Measurements from ENCODE around the gene STOML3. TPM values are rescaled to one million over a fixed set of nuclear protein-coding genes. Genes with fewer than 3 reads are reported as not detected.
"Not testable (repeated sequence)": the region's sequence is repeated elsewhere in the genome, so short reads cannot be mapped to it uniquely, and the experiment has no call there.

Gene STOML3
- under 1 TPM; 0.08 to 0.20 (median 0.14) TPM for polyA plus RNA-seq (ENCODE audit: insufficient read length in 4 of 4)

- no peak for DNase-seq (ENCODE audit: low read depth in 4 of 4, low spot score in 3 of 4)
These were observed at the start of gene STOML3 for GRCh38 chr13:38990693-38991092. Gene STOML3, minus strand, starts transcription at chr13:38990831. Its CDS starts 110 bp downstream, at chr13:38990721.

GRCh38 chr13:39040206-39040605, 49.6 kb upstream of the STOML3 start:
- no peak for DNase-seq (ENCODE audit: low read depth in 4 of 4, low spot score in 3 of 4)

- no peak for DNase-seq (ENCODE audit: low read depth in 4 of 4, low spot score in 3 of 4)
These were observed 48.4 kb upstream of the STOML3 start for GRCh38 chr13:39039041-39039440.

- DNase-seq (ENCODE audit: low read depth in 4 of 4, low spot score in 3 of 4) = no peak
These were observed 48.0 kb upstream of the STOML3 start for GRCh38 chr13:39038569-39039030.

GRCh38 chr13:39037880-39038568, 47.4 kb upstream of the STOML3 start, which contains the start of the genes NHLRC3 and PROSER1:
Gene NHLRC3, plus strand, starts transcription at chr13:39038456. Its CDS starts 184 bp downstream, at chr13:39038640.
Gene PROSER1, minus strand, starts transcription at chr13:39038089. Its CDS starts 847 bp downstream, at chr13:39037242.
- DNase-seq (ENCODE audit: low read depth in 4 of 4, low spot score in 3 of 4) = peak; percentile 92 to 95 (median 94)

GRCh38 chr13:39037410-39037879, 46.8 kb upstream of the STOML3 start:
- DNase-seq (ENCODE audit: low read depth in 4 of 4, low spot score in 3 of 4) = no peak

GRCh38 chr13:39036212-39036611, 45.6 kb upstream of the STOML3 start:
- DNase-seq (ENCODE audit: low read depth in 4 of 4, low spot score in 3 of 4) = no peak

- DNase-seq (ENCODE audit: low read depth in 4 of 4, low spot score in 3 of 4) = no peak
These were observed 45.2 kb upstream of the STOML3 start for GRCh38 chr13:39035799-39036198.

- DNase-seq (ENCODE audit: low read depth in 4 of 4, low spot score in 3 of 4) = no peak
These were observed 44.6 kb upstream of the STOML3 start for GRCh38 chr13:39035204-39035603.

GRCh38 chr13:39034085-39034484, 43.5 kb upstream of the STOML3 start:
- no peak for DNase-seq (ENCODE audit: low read depth in 4 of 4, low spot score in 3 of 4)

- no peak for DNase-seq (ENCODE audit: low read depth in 4 of 4, low spot score in 3 of 4)
These were observed 41.5 kb upstream of the STOML3 start for GRCh38 chr13:39032150-39032549.

GRCh38 chr13:39025433-39025839, 34.8 kb upstream of the STOML3 start:
- DNase-seq (ENCODE audit: low read depth in 4 of 4, low spot score in 3 of 4) = no peak

GRCh38 chr13:39023761-39024160, 33.1 kb upstream of the STOML3 start:
- no peak for DNase-seq (ENCODE audit: low read depth in 4 of 4, low spot score in 3 of 4)

- DNase-seq (ENCODE audit: low read depth in 4 of 4, low spot score in 3 of 4) = no peak
These were observed 32.7 kb upstream of the STOML3 start for GRCh38 chr13:39023316-39023715.

GRCh38 chr13:39020853-39021462, 30.3 kb upstream of the STOML3 start:
- no peak for DNase-seq (ENCODE audit: low read depth in 4 of 4, low spot score in 3 of 4)

- no peak for DNase-seq (ENCODE audit: low read depth in 4 of 4, low spot score in 3 of 4)
These were observed 26.2 kb upstream of the STOML3 start for GRCh38 chr13:39016787-39017186.

- DNase-seq (ENCODE audit: low read depth in 4 of 4, low spot score in 3 of 4) = no peak
These were observed 25.5 kb upstream of the STOML3 start for GRCh38 chr13:39016087-39016486.

GRCh38 chr13:39013462-39013861, 22.8 kb upstream of the STOML3 start:
- no peak for DNase-seq (ENCODE audit: low read depth in 4 of 4, low spot score in 3 of 4)

- no peak for DNase-seq (ENCODE audit: low read depth in 4 of 4, low spot score in 3 of 4)
These were observed 22.0 kb upstream of the STOML3 start for GRCh38 chr13:39012608-39013007.

- not testable (repeated sequence) for DNase-seq (ENCODE audit: low read depth in 4 of 4, low spot score in 3 of 4)
These were observed 15.9 kb upstream of the STOML3 start for GRCh38 chr13:39006371-39007111.

GRCh38 chr13:38998739-38999138, 8.1 kb upstream of the STOML3 start:
- DNase-seq (ENCODE audit: low read depth in 4 of 4, low spot score in 3 of 4) = no peak
